Spleen (tissue), 11 donors: ENCODE data around the gene IRS2. TPM values are rescaled to one million over a fixed set of nuclear protein-coding genes. Genes with fewer than 3 reads are reported as not detected.

Experiments
- DNase-seq: peaks from one replicate; pipeline ENCODE4 v3.0.0-alpha.2; 2020
- H3K27ac ChIP-seq, 8 donors: fragments of 200-600 bp; sonication (generic) in 7 of 8; 1 replicate in 4 of 8; 2 replicates in 4 of 8; pipeline versions ENCODE4 v1.5.0 to v1.8.0; 2016 to 2021; ENCODE audit warnings: inconsistent platforms in 4 of 8, mild to moderate bottlenecking in 4 of 8, moderate library complexity in 1 of 8
- H3K27me3 ChIP-seq, 7 donors: fragments of 200-600 bp; sonication (generic) in 6 of 7; replicated peaks in 1 of 7; 1 replicate in 4 of 7; 2 replicates in 3 of 7; pipeline versions ENCODE4 v1.5.0 to v1.8.0; 2016 to 2021; ENCODE audit warnings: inconsistent platforms in 3 of 7, mild to moderate bottlenecking in 1 of 7
- H3K36me3 ChIP-seq, 6 donors: fragments of 200-600 bp; sonication (generic) in 5 of 6; 1 replicate in 4 of 6; 2 replicates in 2 of 6; pipeline versions ENCODE4 v1.5.0 to v1.8.0; 2016 to 2021; ENCODE audit warnings: inconsistent platforms in 2 of 6
- H3K4me1 ChIP-seq, 6 donors: fragments of 200-600 bp; sonication (generic) in 5 of 6; 1 replicate in 3 of 6; 2 replicates in 3 of 6; pipeline versions ENCODE4 v1.5.0 to v1.8.0; 2016 to 2021; ENCODE audit warnings: inconsistent platforms in 3 of 6
- H3K4me3 ChIP-seq, 8 donors: fragments of 200-600 bp; sonication (generic) in 7 of 8; 1 replicate in 4 of 8; 2 replicates in 4 of 8; pipeline versions ENCODE4 v1.5.0 to v1.8.0; 2016 to 2021; ENCODE audit warnings: inconsistent platforms in 4 of 8, mild to moderate bottlenecking in 4 of 8, moderate library complexity in 2 of 8
- H3K9me3 ChIP-seq, 8 donors: fragments of 200-600 bp; sonication (generic) in 7 of 8; 1 replicate in 4 of 8; 2 replicates in 4 of 8; pipeline versions ENCODE4 v1.5.0 to v1.8.0; 2016 to 2021; ENCODE audit warnings: inconsistent platforms in 4 of 8
- CTCF ChIP-seq, 11 experiments: fragments of 200-600 bp in 7 of 11; fragments of 450-650 bp in 4 of 11; sonication (generic) in 4 of 11; IDR thresholded peaks in 8 of 11; conservative IDR thresholded peaks in 3 of 11; 1 replicate in 7 of 11; 2 replicates in 4 of 11; pipeline versions ENCODE4 v1.4.0 to v1.8.0; 2016 to 2021; ENCODE audit warnings: antibody characterized with exemption in 11 of 11, inconsistent platforms in 4 of 11, mild to moderate bottlenecking in 1 of 11
- POLR2A ChIP-seq, 3 donors: fragments of 450-650 bp; IDR thresholded peaks; one replicate each; pipeline ENCODE4 v1.5.1; 2017; ENCODE audit warnings: antibody characterized with exemption in 3 of 3, mild to moderate bottlenecking in 1 of 3
- POLR2AphosphoS5 ChIP-seq, 3 donors: sonication (generic); formaldehyde crosslinking; IDR thresholded peaks; one replicate each; pipeline ENCODE4 v1.5.1; 2017; ENCODE audit warnings: antibody characterized with exemption in 3 of 3
- WGBS, 5 donors: extraction: QIAGEN DNeasy Blood & Tissue Kit in 3 of 5; methylation state at CpG; one replicate each; pipeline versions ENCODE4 v1.1.5 to v1.1.7; 2013 to 2018; 5-methylcytosine and 5-hydroxymethylcytosine counted together
- intact Hi-C: fragments of 100-400 bp; cut with DNase I; formaldehyde crosslinking; loops from one replicate; pipeline ENCODE4 v1.15.0; 2023; ENCODE audit warnings: low total_unique reads
- polyA plus RNA-seq, 3 donors: library from polyadenylated mRNA; stranded (reverse); fragments of 200-250 nt; gene quantifications; one replicate each; pipeline ENCODE4 v1.2.1, GENCODE V29; 2013
- total RNA-seq, 7 donors: library from RNA; depleted of rRNA in 3 of 7; stranded (reverse); fragments of >200 nt in 3 of 7; fragmentation: NEBNext Ultra II Directional in 4 of 7; extraction: Animal tissue kit (Norgen Biotek cat#: 25700) in 4 of 7; gene quantifications; one replicate each; pipeline versions ENCODE4 v1.1.0 to v1.2.1, GENCODE V29; 2016 to 2021
- donor health status: healthy with polysubstance abuse.
- donor health status: DM: no; HTN: no; CAD: no; lungs with moderate emphysema.
- donor health status: DM: no; HTN: no; CAD: no.
- donor health status: Bipolar disorder and iron deficiency.
- donor health status: healthy.
- donor health status: DM: no; HTN: no; CAD: no.
- donor health status: DM: yes; HTN: yes; CAD: no.

Gene IRS2
- total and polyA plus RNA-seq, 10 donors, result 1.4 to 31.3 (median 13.5) TPM

- WGBS, 5 donors, result 60 to 71% (median 64%) methylated on average over 10 of the region's 10 CpGs
- intact Hi-C loops, result no loop called here
- Histone ChIP-seq H3K4me3 (no peak overlapping the region), H3K27me3 (no peaks in the 10 kb centered on the region), H3K4me1 (peaks cover 0 to 24% (median 3%) of the 10 kb centered on the region in 6 donors), H3K36me3 (peaks cover 0 to 23% (median 0%) of the 10 kb centered on the region in 6 donors), H3K27ac (peak overlapping the region in 1 of 8 donors; percentile 8), H3K9me3 (no peaks in the 10 kb centered on the region)
- TF ChIP-seq CTCF (IDR thresholded peaks at IDR 0.05 in 8 of 11, conservative IDR thresholded peaks at IDR 0.05 in 3 of 11) (no peak), POLR2AphosphoS5 (IDR thresholded peaks at IDR 0.05) (no peak), POLR2A (IDR thresholded peaks at IDR 0.05) (no peak)
- no peak for DNase-seq
Observed at GRCh38 chr13:109764470-109765291, 21.7 kb downstream of the IRS2 start.

- H3K4me1 ChIP-seq, result peaks cover 0 to 20% (median 3%) of the 10 kb centered on the region in 6 donors
- intact Hi-C loops, result no loop called here
- WGBS, 5 donors, result 81 to 92% (median 87%) methylated on average over 7 of the region's 7 CpGs
Observed at GRCh38 chr13:109764045-109764444, 22.3 kb downstream of the IRS2 start.

GRCh38 chr13:109762791-109763190 is 23.6 kb downstream of the IRS2 start:
- Histone ChIP-seq H3K36me3 (peaks cover 0 to 10% (median 0%) of the 10 kb centered on the region in 6 donors), H3K27me3 (no peaks in the 10 kb centered on the region), H3K4me1 (peaks cover 0 to 18% (median 3%) of the 10 kb centered on the region in 6 donors), H3K4me3 (no peak overlapping the region), H3K27ac (no peak overlapping the region), H3K9me3 (no peaks in the 10 kb centered on the region)
- DNase-seq, result no peak
- WGBS, 5 donors, result 85 to 95% (median 94%) methylated on average over 6 of the region's 6 CpGs
- intact Hi-C loops, result no loop called here
- TF ChIP-seq CTCF (IDR thresholded peaks at IDR 0.05 in 8 of 11, conservative IDR thresholded peaks at IDR 0.05 in 3 of 11) (no peak), POLR2A (IDR thresholded peaks at IDR 0.05) (no peak), POLR2AphosphoS5 (IDR thresholded peaks at IDR 0.05) (no peak)

More at GRCh38 chr13:109764045-109764444, 22.3 kb downstream of the IRS2 start:
- Histone ChIP-seq H3K27me3 (no peaks in the 10 kb centered on the region), H3K36me3 (peaks cover 0 to 19% (median 0%) of the 10 kb centered on the region in 6 donors), H3K9me3 (no peaks in the 10 kb centered on the region), H3K4me3 (no peak overlapping the region), H3K27ac (no peak overlapping the region)
- no peak for TF ChIP-seq POLR2A (IDR thresholded peaks at IDR 0.05)
- no peak for TF ChIP-seq CTCF (IDR thresholded peaks at IDR 0.05 in 8 of 11, conservative IDR thresholded peaks at IDR 0.05 in 3 of 11)
- TF ChIP-seq POLR2AphosphoS5 (IDR thresholded peaks at IDR 0.05), result no peak
- no peak for DNase-seq

GRCh38 chr13:109761695-109762094 is 24.7 kb downstream of the IRS2 start:
- H3K36me3 ChIP-seq, result peaks cover 0 to 12% (median 0%) of the 10 kb centered on the region in 6 donors
- H3K27me3 ChIP-seq, result no peaks in the 10 kb centered on the region
- 81 to 98% (median 90%) methylated on average over 1 of the region's 1 CpG for WGBS, 5 donors
- intact Hi-C loops, result no loop called here
- TF ChIP-seq POLR2AphosphoS5 (IDR thresholded peaks at IDR 0.05) (no peak), CTCF (IDR thresholded peaks at IDR 0.05 in 8 of 11, conservative IDR thresholded peaks at IDR 0.05 in 3 of 11) (no peak), POLR2A (IDR thresholded peaks at IDR 0.05) (no peak)
- H3K9me3 ChIP-seq, result no peaks in the 10 kb centered on the region
- H3K4me3 ChIP-seq, result no peak overlapping the region
- no peak for DNase-seq
- peaks cover 0 to 20% (median 5%) of the 10 kb centered on the region in 6 donors for H3K4me1 ChIP-seq
- H3K27ac ChIP-seq, result no peak overlapping the region
